ENCODE measurements around the gene MACROD2.

Gene MACROD2

DNA sequence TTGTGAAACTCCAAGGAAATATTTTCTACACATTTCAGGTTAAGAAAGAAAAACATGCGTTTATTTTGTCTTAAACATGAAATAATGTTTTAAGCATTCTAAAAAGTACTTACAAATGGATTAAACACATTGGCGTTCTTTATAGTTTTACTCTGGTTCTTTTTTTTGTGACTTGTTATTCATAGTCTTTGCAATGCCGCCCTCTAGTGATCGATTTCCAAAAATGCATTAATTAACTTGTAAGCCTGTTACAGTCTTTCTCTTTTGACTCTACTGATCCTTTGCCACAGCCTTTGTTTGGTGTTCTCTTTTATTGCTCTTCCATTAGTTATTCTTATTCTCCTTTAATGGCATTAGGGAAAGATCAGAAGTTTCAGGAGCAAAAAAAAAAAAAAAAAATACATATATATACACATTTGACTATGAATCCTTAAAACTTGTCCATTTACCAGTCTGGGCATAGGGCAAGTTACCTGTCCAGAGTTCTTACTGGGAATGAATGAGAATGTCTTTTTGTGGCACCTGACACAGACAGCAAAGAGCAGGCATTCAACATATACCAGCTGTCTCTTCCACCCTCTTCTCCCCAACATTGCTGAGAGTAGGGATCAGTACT is 59.9 kb downstream of the MACROD2 start:
- no peaks in the 10 kb centered on the region for H3K27me3 ChIP-seq (ENCODE audit: low read length)

GRCh38 chr20:14062171-14062570 is 66.9 kb downstream of the MACROD2 start:
- H3K27me3 ChIP-seq (ENCODE audit: low read length): no peaks in the 10 kb centered on the region
- no peak for TF ChIP-seq CTCF (IDR thresholded peaks at IDR 0.05; ENCODE audit: insufficient read depth, low read length, poor library complexity, severe bottlenecking)

More for the DNA sequence above, 59.9 kb downstream of the MACROD2 start:
- H4K20me1 ChIP-seq (ENCODE audit: low read depth, low read length): no peaks in the 10 kb centered on the region
- no peaks in the 10 kb centered on the region for H3K9me3 ChIP-seq (ENCODE audit: insufficient read depth, low read length)
- H3F3A ChIP-seq (ENCODE audit: insufficient read depth): no peaks in the 10 kb centered on the region; the same call in 1 of the 2 replicates
- TF ChIP-seq EZH2phosphoT487 (conservative IDR thresholded peaks at IDR 0.05; ENCODE audit: low read length) (no peak), CTCF (IDR thresholded peaks at IDR 0.05; ENCODE audit: insufficient read depth, low read length, poor library complexity, severe bottlenecking) (peak; percentile 44)
- no peak overlapping the region for H3K27ac ChIP-seq (ENCODE audit: low read depth, low read length)
- H2AFZ ChIP-seq (ENCODE audit: low read depth, low read length, severe bottlenecking): no peak overlapping the region
- no peaks in the 10 kb centered on the region for H3K36me3 ChIP-seq (ENCODE audit: low read length)
- H3K4me3 ChIP-seq (ENCODE audit: insufficient read depth, low read length, poor library complexity, severe bottlenecking): no peak overlapping the region
- H3K79me2 ChIP-seq (ENCODE audit: insufficient read depth, low read length): no peaks in the 10 kb centered on the region
- no peaks in the 10 kb centered on the region for H3K9me2 ChIP-seq (replicated peaks; ENCODE audit: insufficient read depth, low read length)
- H3K9ac ChIP-seq (ENCODE audit: low read length): no peak overlapping the region
- H3K4me2 ChIP-seq (ENCODE audit: low read depth, low read length, poor library complexity, severe bottlenecking): no peak overlapping the region

GRCh38 chr20:14062786-14063185 is 67.5 kb downstream of the MACROD2 start:
- Histone ChIP-seq H3K9me2 (replicated peaks; ENCODE audit: insufficient read depth, low read length) (no peaks in the 10 kb centered on the region), H3K9ac (ENCODE audit: low read length) (no peak overlapping the region), H3K4me2 (ENCODE audit: low read depth, low read length, poor library complexity, severe bottlenecking) (no peak overlapping the region), H3F3A (ENCODE audit: insufficient read depth) (no peaks in the 10 kb centered on the region), H3K79me2 (ENCODE audit: insufficient read depth, low read length) (no peaks in the 10 kb centered on the region), H3K27me3 (ENCODE audit: low read length) (no peaks in the 10 kb centered on the region), H3K36me3 (ENCODE audit: low read length) (no peaks in the 10 kb centered on the region), H3K27ac (ENCODE audit: low read depth, low read length) (no peak overlapping the region), H3K9me3 (ENCODE audit: insufficient read depth, low read length) (no peaks in the 10 kb centered on the region), H2AFZ (ENCODE audit: low read depth, low read length, severe bottlenecking) (no peak overlapping the region), H3K4me3 (ENCODE audit: insufficient read depth, low read length, poor library complexity, severe bottlenecking) (no peak overlapping the region), H4K20me1 (ENCODE audit: low read depth, low read length) (no peaks in the 10 kb centered on the region)
- TF ChIP-seq EZH2phosphoT487 (conservative IDR thresholded peaks at IDR 0.05; ENCODE audit: low read length) (no peak), CTCF (IDR thresholded peaks at IDR 0.05; ENCODE audit: insufficient read depth, low read length, poor library complexity, severe bottlenecking) (no peak)

More at GRCh38 chr20:14062171-14062570, 66.9 kb downstream of the MACROD2 start:
- H3K9me3 ChIP-seq (ENCODE audit: insufficient read depth, low read length): no peaks in the 10 kb centered on the region
- H3K9me2 ChIP-seq (replicated peaks; ENCODE audit: insufficient read depth, low read length): no peaks in the 10 kb centered on the region
- H3K27ac ChIP-seq (ENCODE audit: low read depth, low read length): no peak overlapping the region
- no peak overlapping the region for H3K4me2 ChIP-seq (ENCODE audit: low read depth, low read length, poor library complexity, severe bottlenecking)
- no peaks in the 10 kb centered on the region for H3F3A ChIP-seq (ENCODE audit: insufficient read depth)
- H3K79me2 ChIP-seq (ENCODE audit: insufficient read depth, low read length): no peaks in the 10 kb centered on the region
- no peaks in the 10 kb centered on the region for H3K36me3 ChIP-seq (ENCODE audit: low read length)
- no peak overlapping the region for H3K4me3 ChIP-seq (ENCODE audit: insufficient read depth, low read length, poor library complexity, severe bottlenecking)
- H4K20me1 ChIP-seq (ENCODE audit: low read depth, low read length): no peaks in the 10 kb centered on the region
- no peak overlapping the region for H3K9ac ChIP-seq (ENCODE audit: low read length)
- no peak overlapping the region for H2AFZ ChIP-seq (ENCODE audit: low read depth, low read length, severe bottlenecking)
